Stimulated activated CD8-positive, alpha-beta memory T cell treated with anti-CD3 and anti-CD28 coated beads, Interleukin-2, amount 100 ng/mL, for 48 hours (primary cell): ENCODE measurements around the gene PALM2AKAP2.
"Not testable (repeated sequence)": the region's sequence is repeated elsewhere in the genome, so short reads cannot be mapped to it uniquely, and the experiment has no call there.

Source experiments
- DNase-seq, 2 donors: peaks; one replicate each; pipeline ENCODE4 v3.0.0-alpha.2; 2020; ENCODE audit warnings: low read depth in 2 of 2

The PALM2AKAP2 gene

GRCh38 chr9:109805050-109805449 is 25.1 kb downstream of the PALM2AKAP2 start:
- DNase-seq: no peak

GRCh38 chr9:109806506-109807115 is 26.6 kb downstream of the PALM2AKAP2 start:
- DNase-seq: no peak

- DNase-seq: no peak
Observed at GRCh38 chr9:109811876-109812275, 31.9 kb downstream of the PALM2AKAP2 start.

- no peak for DNase-seq
Observed at GRCh38 chr9:109812331-109812730, 32.3 kb downstream of the PALM2AKAP2 start.

- DNase-seq: no peak
Observed at GRCh38 chr9:109812818-109813281, 32.9 kb downstream of the PALM2AKAP2 start.

- DNase-seq: no peak
Observed at GRCh38 chr9:109813303-109813702, 33.3 kb downstream of the PALM2AKAP2 start.

- no peak for DNase-seq
Observed at GRCh38 chr9:109813829-109814228, 33.8 kb downstream of the PALM2AKAP2 start.

- DNase-seq: no peak
Observed at GRCh38 chr9:109815366-109815947, 35.5 kb downstream of the PALM2AKAP2 start.

- no peak for DNase-seq
Observed at GRCh38 chr9:109816490-109816889, 36.5 kb downstream of the PALM2AKAP2 start.

- DNase-seq: no peak
Observed at GRCh38 chr9:109817146-109817845, 37.3 kb downstream of the PALM2AKAP2 start.

GRCh38 chr9:109817846-109818472 is 38.0 kb downstream of the PALM2AKAP2 start:
- peak in 1 of 2 donors; percentile 3 for DNase-seq

- DNase-seq: no peak
Observed at GRCh38 chr9:109821711-109822110, 41.7 kb downstream of the PALM2AKAP2 start.

GRCh38 chr9:109825383-109825782 is 45.4 kb downstream of the PALM2AKAP2 start:
- not testable (repeated sequence) for DNase-seq

GRCh38 chr9:109826559-109826958 is 46.6 kb downstream of the PALM2AKAP2 start:
- no peak for DNase-seq

- no peak for DNase-seq
Observed at GRCh38 chr9:109828254-109828653, 48.3 kb downstream of the PALM2AKAP2 start.
